ENCODE data around the gene CASKIN1. TPM values are rescaled to one million over a fixed set of nuclear protein-coding genes. Genes with fewer than 3 reads are reported as not detected.
A peak's percentile ranks its signal among the peaks of the same experiment; 100 is the strongest.

The CASKIN1 gene
- total RNA-seq, 3 donors from 2014 or later (not counting 1 experiment from before 2014, with no cell fraction given) = not detected

GRCh38 chr16:2170080-2170479 lies 26.3 kb downstream of the CASKIN1 start:
- H3K4me3 Mint-ChIP-seq = no peak overlapping the region
- no peaks in the 10 kb centered on the region for H3K36me3 Mint-ChIP-seq
- H3K27ac Mint-ChIP-seq = no peak overlapping the region
- H3K9me3 Mint-ChIP-seq = no peaks in the 10 kb centered on the region
- peaks cover 0 to 4% of the 10 kb centered on the region in 2 donors for H3K4me1 Mint-ChIP-seq
- Histone ChIP-seq H3K27ac (ENCODE audit: low read length) (no peak overlapping the region), H3K36me3 (ENCODE audit: control insufficient read depth, insufficient read depth, low read length) (peaks cover 35% of the 10 kb centered on the region), H3K4me1 (ENCODE audit: control insufficient read depth, insufficient read depth, low read length) (no peaks in the 10 kb centered on the region), H3K4me3 (ENCODE audit: low read length) (no peak overlapping the region), H3K9me3 (ENCODE audit: control insufficient read depth, insufficient read depth, low read length) (no peaks in the 10 kb centered on the region), H3K27me3 (ENCODE audit: control insufficient read depth, insufficient read depth, low read length) (no peaks in the 10 kb centered on the region)
- TF ChIP-seq CTCF (IDR thresholded peaks at IDR 0.05) = no peak
- no peaks in the 10 kb centered on the region for H3K27me3 Mint-ChIP-seq (ENCODE audit: low read depth in 2 of 2)
- 87% methylated on average over 18 of the region's 18 CpGs for WGBS (ENCODE audit: insufficient coverage)
- DNase-seq = no peak
- no peak for ATAC-seq
- intact Hi-C loops (cut with micrococcal nuclease) = no loop called here

- no peaks in the 10 kb centered on the region for H3K9me3 ChIP-seq (ENCODE audit: control insufficient read depth, insufficient read depth, low read length)
- Mint-ChIP-seq H3K4me3 (no peak overlapping the region), H3K9me3 (no peaks in the 10 kb centered on the region), H3K4me1 (peaks cover 0 to 5% of the 10 kb centered on the region in 2 donors), H3K27ac (peak overlapping the region in 1 of 2 donors; percentile 45), H3K36me3 (no peaks in the 10 kb centered on the region), H3K27me3 (ENCODE audit: low read depth in 2 of 2) (no peaks in the 10 kb centered on the region)
- no peaks in the 10 kb centered on the region for H3K4me1 ChIP-seq (ENCODE audit: control insufficient read depth, insufficient read depth, low read length)
- TF ChIP-seq CTCF (IDR thresholded peaks at IDR 0.05) = no peak
- H3K27ac ChIP-seq (ENCODE audit: low read length) = no peak overlapping the region
- intact Hi-C loops (cut with micrococcal nuclease) = no loop called here
- peaks cover 21% of the 10 kb centered on the region for H3K36me3 ChIP-seq (ENCODE audit: control insufficient read depth, insufficient read depth, low read length)
- DNase-seq (no peak), ATAC-seq (no peak)
- H3K4me3 ChIP-seq (ENCODE audit: low read length) = no peak overlapping the region
- WGBS (ENCODE audit: insufficient coverage) = 95% methylated on average over 18 of the region's 18 CpGs
- H3K27me3 ChIP-seq (ENCODE audit: control insufficient read depth, insufficient read depth, low read length) = no peaks in the 10 kb centered on the region
Measured at GRCh38 chr16:2167068-2167638, 29.3 kb downstream of the CASKIN1 start.

- no peak overlapping the region for H3K4me3 ChIP-seq (ENCODE audit: low read length)
- 98% methylated on average over 17 of the region's 17 CpGs for WGBS (ENCODE audit: insufficient coverage)
- H3K27ac Mint-ChIP-seq = peak overlapping the region in 1 of 2 donors; percentile 71
- H3K36me3 Mint-ChIP-seq = no peaks in the 10 kb centered on the region
- no peak overlapping the region for H3K4me3 Mint-ChIP-seq
- ATAC-seq (no peak), DNase-seq (no peak)
- peaks cover 16% of the 10 kb centered on the region for H3K36me3 ChIP-seq (ENCODE audit: control insufficient read depth, insufficient read depth, low read length)
- intact Hi-C loops (cut with micrococcal nuclease) = no loop called here
- no peaks in the 10 kb centered on the region for H3K9me3 Mint-ChIP-seq
- H3K27ac ChIP-seq (ENCODE audit: low read length) = no peak overlapping the region
- TF ChIP-seq CTCF (IDR thresholded peaks at IDR 0.05) = no peak
- H3K9me3 ChIP-seq (ENCODE audit: control insufficient read depth, insufficient read depth, low read length) = no peaks in the 10 kb centered on the region
- H3K27me3 Mint-ChIP-seq (ENCODE audit: low read depth in 2 of 2) = no peaks in the 10 kb centered on the region
- H3K4me1 Mint-ChIP-seq = peaks cover 0 to 10% of the 10 kb centered on the region in 2 donors
- H3K4me1 ChIP-seq (ENCODE audit: control insufficient read depth, insufficient read depth, low read length) = peaks cover 2% of the 10 kb centered on the region
- H3K27me3 ChIP-seq (ENCODE audit: control insufficient read depth, insufficient read depth, low read length) = no peaks in the 10 kb centered on the region
Measured at GRCh38 chr16:2166263-2167067, 29.9 kb downstream of the CASKIN1 start.

Measured in natural killer cell (primary cell).